ENCODE data around the gene DLL3. TPM values are rescaled to one million over a fixed set of nuclear protein-coding genes. Genes with fewer than 3 reads are reported as not detected.

DLL3 gene
- total RNA-seq, 1 experiment from 2014 or later, result 45.3 TPM

GRCh38 chr19:39507715-39508364, 9.1 kb downstream of the DLL3 start:
- in situ Hi-C loops (cut with HindIII; ENCODE audit: low pct_unique_long_range_greater_than_20kb, low sequenced_read_pairs), result no loop called here
- DNase-seq (ENCODE audit: low read depth, low spot score), result no peak

GRCh38 chr19:39508629-39509028, 9.9 kb downstream of the DLL3 start:
- no peak for DNase-seq (ENCODE audit: low read depth, low spot score)
- in situ Hi-C loops (cut with HindIII; ENCODE audit: low pct_unique_long_range_greater_than_20kb, low sequenced_read_pairs), result no loop called here

- no peak for DNase-seq (ENCODE audit: low read depth, low spot score)
- in situ Hi-C loops (cut with HindIII; ENCODE audit: low pct_unique_long_range_greater_than_20kb, low sequenced_read_pairs), result no loop called here
Observed at GRCh38 chr19:39509233-39509632, 10.5 kb downstream of the DLL3 start.

GRCh38 chr19:39512988-39513387, 14.2 kb downstream of the DLL3 start:
- DNase-seq (ENCODE audit: low read depth, low spot score), result no peak
- in situ Hi-C loops (cut with HindIII; ENCODE audit: low pct_unique_long_range_greater_than_20kb, low sequenced_read_pairs), result no loop called here

- in situ Hi-C loops (cut with HindIII; ENCODE audit: low pct_unique_long_range_greater_than_20kb, low sequenced_read_pairs), result no loop called here
- no peak for DNase-seq (ENCODE audit: low read depth, low spot score)
Observed at GRCh38 chr19:39514840-39515550, 16.2 kb downstream of the DLL3 start, which contains the start of gene SELENOV. SELENOV (plus strand) TSS chr19:39515139; CDS start chr19:39515213, 74 bp downstream.

- DNase-seq (ENCODE audit: low read depth, low spot score), result no peak
- in situ Hi-C loops (cut with HindIII; ENCODE audit: low pct_unique_long_range_greater_than_20kb, low sequenced_read_pairs), result no loop called here
Observed at GRCh38 chr19:39515551-39516191, 16.9 kb downstream of the DLL3 start.

GRCh38 chr19:39516270-39516669, 17.5 kb downstream of the DLL3 start:
- DNase-seq (ENCODE audit: low read depth, low spot score), result no peak
- in situ Hi-C loops (cut with HindIII; ENCODE audit: low pct_unique_long_range_greater_than_20kb, low sequenced_read_pairs), result no loop called here

GRCh38 chr19:39517432-39517831, 18.7 kb downstream of the DLL3 start:
- in situ Hi-C loops (cut with HindIII; ENCODE audit: low pct_unique_long_range_greater_than_20kb, low sequenced_read_pairs), result no loop called here
- DNase-seq (ENCODE audit: low read depth, low spot score), result no peak

GRCh38 chr19:39518458-39518857, 19.7 kb downstream of the DLL3 start:
- no peak for DNase-seq (ENCODE audit: low read depth, low spot score)
- in situ Hi-C loops (cut with HindIII; ENCODE audit: low pct_unique_long_range_greater_than_20kb, low sequenced_read_pairs), result no loop called here

- no peak for DNase-seq (ENCODE audit: low read depth, low spot score)
- in situ Hi-C loops (cut with HindIII; ENCODE audit: low pct_unique_long_range_greater_than_20kb, low sequenced_read_pairs), result no loop called here
Observed at GRCh38 chr19:39518975-39519374, 20.2 kb downstream of the DLL3 start.

GRCh38 chr19:39520541-39521484, 22.1 kb downstream of the DLL3 start:
- in situ Hi-C loops (cut with HindIII; ENCODE audit: low pct_unique_long_range_greater_than_20kb, low sequenced_read_pairs), result no loop called here
- no peak for DNase-seq (ENCODE audit: low read depth, low spot score)

- DNase-seq (ENCODE audit: low read depth, low spot score), result no peak
- in situ Hi-C loops (cut with HindIII; ENCODE audit: low pct_unique_long_range_greater_than_20kb, low sequenced_read_pairs), result no loop called here
Observed at GRCh38 chr19:39524495-39524894, 25.7 kb downstream of the DLL3 start.

- DNase-seq (ENCODE audit: low read depth, low spot score), result no peak
- in situ Hi-C loops (cut with HindIII; ENCODE audit: low pct_unique_long_range_greater_than_20kb, low sequenced_read_pairs), result no loop called here
Observed at GRCh38 chr19:39525205-39525604, 26.5 kb downstream of the DLL3 start.

- in situ Hi-C loops (cut with HindIII; ENCODE audit: low pct_unique_long_range_greater_than_20kb, low sequenced_read_pairs), result no loop called here
- DNase-seq (ENCODE audit: low read depth, low spot score), result no peak
Observed at GRCh38 chr19:39531834-39532232, 33.1 kb downstream of the DLL3 start.

GRCh38 chr19:39532233-39533002, 33.7 kb downstream of the DLL3 start, which contains the start of gene EID2B:
EID2B (minus strand) TSS chr19:39532852; CDS start chr19:39532802, 50 bp downstream.
- peak; percentile 96 for DNase-seq (ENCODE audit: low read depth, low spot score)
- in situ Hi-C loops (cut with HindIII; ENCODE audit: low pct_unique_long_range_greater_than_20kb, low sequenced_read_pairs), result no loop called here

- no peak for DNase-seq (ENCODE audit: low read depth, low spot score)
- in situ Hi-C loops (cut with HindIII; ENCODE audit: low pct_unique_long_range_greater_than_20kb, low sequenced_read_pairs), result no loop called here
Observed at GRCh38 chr19:39533003-39533512, 34.3 kb downstream of the DLL3 start.

GRCh38 chr19:39533791-39534190, 35.0 kb downstream of the DLL3 start:
- in situ Hi-C loops (cut with HindIII; ENCODE audit: low pct_unique_long_range_greater_than_20kb, low sequenced_read_pairs), result no loop called here

More at GRCh38 chr19:39533791-39534190, 35.0 kb downstream of the DLL3 start:
- no peak for DNase-seq (ENCODE audit: low read depth, low spot score)
